ENCODE measurements around the gene STK32C. TPM values are rescaled to one million over a fixed set of nuclear protein-coding genes. Genes with fewer than 3 reads are reported as not detected.

STK32C gene
- total RNA-seq, 1 experiment from 2014 or later = 13.9 TPM

DNA sequence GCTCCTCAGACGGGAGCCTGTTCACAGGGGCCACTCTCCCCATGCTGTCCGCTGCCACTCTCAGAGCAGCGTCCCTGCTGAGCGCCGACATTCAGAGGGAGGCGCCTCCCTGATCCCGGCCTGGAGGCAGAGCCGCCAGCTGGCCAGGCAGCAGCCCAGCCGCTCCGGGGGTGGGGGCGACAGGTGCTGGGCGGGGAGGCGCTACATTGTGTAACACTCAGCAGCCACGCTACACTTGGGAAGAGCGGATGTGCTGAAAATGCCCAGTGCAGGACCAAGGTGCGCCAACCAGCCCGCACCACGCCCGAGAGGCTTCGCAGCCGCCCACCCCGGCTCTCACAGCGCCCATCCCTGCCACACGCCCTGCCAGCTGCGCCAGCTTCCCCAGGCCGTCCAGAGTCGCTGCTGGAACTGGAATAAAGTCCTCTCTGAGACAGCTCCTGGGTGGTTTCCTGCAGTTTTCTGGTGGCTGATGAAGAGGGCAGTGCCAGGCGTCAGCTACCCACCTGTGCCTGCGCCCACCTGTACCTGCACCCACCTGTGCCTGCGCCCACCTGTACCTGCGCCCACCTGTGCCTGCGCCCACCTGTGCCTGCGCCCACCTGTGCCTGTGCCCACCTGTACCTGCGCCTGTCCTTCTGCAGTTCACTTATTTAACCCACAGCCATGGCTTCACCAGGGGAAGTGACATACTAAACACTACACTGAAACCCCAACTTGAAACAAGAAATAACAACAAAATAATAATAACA, 25.7 kb downstream of the STK32C start:
- no peaks in the 10 kb centered on the region for H3K27me3 ChIP-seq (ENCODE audit: insufficient read depth, low read depth)
- H3K79me2 ChIP-seq (ENCODE audit: low read depth) = no peaks in the 10 kb centered on the region
- peak in 1 of 2 experiments; percentile 27 for DNase-seq
- TF ChIP-seq EZH2 (IDR thresholded peaks at IDR 0.05; ENCODE audit: low read depth) = no peak
- TF ChIP-seq, protein P1, sequence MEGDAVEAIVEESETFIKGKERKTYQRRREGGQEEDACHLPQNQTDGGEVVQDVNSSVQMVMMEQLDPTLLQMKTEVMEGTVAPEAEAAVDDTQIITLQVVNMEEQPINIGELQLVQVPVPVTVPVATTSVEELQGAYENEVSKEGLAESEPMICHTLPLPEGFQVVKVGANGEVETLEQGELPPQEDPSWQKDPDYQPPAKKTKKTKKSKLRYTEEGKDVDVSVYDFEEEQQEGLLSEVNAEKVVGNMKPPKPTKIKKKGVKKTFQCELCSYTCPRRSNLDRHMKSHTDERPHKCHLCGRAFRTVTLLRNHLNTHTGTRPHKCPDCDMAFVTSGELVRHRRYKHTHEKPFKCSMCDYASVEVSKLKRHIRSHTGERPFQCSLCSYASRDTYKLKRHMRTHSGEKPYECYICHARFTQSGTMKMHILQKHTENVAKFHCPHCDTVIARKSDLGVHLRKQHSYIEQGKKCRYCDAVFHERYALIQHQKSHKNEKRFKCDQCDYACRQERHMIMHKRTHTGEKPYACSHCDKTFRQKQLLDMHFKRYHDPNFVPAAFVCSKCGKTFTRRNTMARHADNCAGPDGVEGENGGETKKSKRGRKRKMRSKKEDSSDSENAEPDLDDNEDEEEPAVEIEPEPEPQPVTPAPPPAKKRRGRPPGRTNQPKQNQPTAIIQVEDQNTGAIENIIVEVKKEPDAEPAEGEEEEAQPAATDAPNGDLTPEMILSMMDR (conservative IDR thresholded peaks at IDR 0.05) = no peak
- no peak overlapping the region for H3K27ac ChIP-seq
- POLR2A ChIA-PET (ENCODE audit: unreplicated experiment) = no interaction called here
- no peak overlapping the region for H3K4me2 ChIP-seq
- intact Hi-C loops (cut with micrococcal nuclease; ENCODE audit: unreplicated experiment) = no loop called here
- H3K9me2 ChIP-seq (ENCODE audit: insufficient read depth) = no peaks in the 10 kb centered on the region
- no peaks in the 10 kb centered on the region for H4K20me1 ChIP-seq (ENCODE audit: insufficient read depth)
- BruUV-seq (replicated peaks) = no TSS peak
- no peaks in the 10 kb centered on the region for H3K36me3 ChIP-seq (ENCODE audit: low read depth)
- H3K9me3 ChIP-seq (ENCODE audit: insufficient read depth, low read depth) = no peaks in the 10 kb centered on the region
- H3K4me3 ChIP-seq = no peak overlapping the region
- CTCF ChIA-PET = no interaction called here
- no peaks in the 10 kb centered on the region for H3K4me1 ChIP-seq (replicated peaks; ENCODE audit: insufficient read depth)
- no peak overlapping the region for H2AFZ ChIP-seq
- H3F3A ChIP-seq (ENCODE audit: insufficient read depth, low read depth) = peaks cover 3% of the 10 kb centered on the region; the same call in 1 of the 2 replicates

DNA sequence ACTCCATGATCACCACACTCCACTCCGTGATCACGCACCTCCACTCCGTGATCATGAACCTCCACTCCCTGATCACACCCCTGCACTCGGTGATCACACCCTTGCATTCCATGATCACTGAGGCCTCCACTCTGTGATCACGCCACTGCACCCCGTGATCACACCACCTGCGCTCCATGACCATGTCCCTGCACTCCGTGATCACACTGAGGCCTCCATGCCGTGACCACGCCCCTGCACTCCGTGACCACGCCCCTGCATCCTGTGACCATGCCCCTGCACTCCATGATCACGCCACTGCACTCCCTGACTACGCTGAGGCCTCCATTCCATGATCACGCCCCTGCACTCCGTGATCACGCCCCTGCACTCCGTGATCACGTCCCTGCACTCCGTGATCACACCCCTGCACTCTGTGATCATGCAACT, 27.1 kb downstream of the STK32C start:
- no peaks in the 10 kb centered on the region for H3K27me3 ChIP-seq (ENCODE audit: insufficient read depth, low read depth)
- H3K4me2 ChIP-seq = no peak overlapping the region
- no peak for TF ChIP-seq EZH2 (IDR thresholded peaks at IDR 0.05; ENCODE audit: low read depth)
- TF ChIP-seq, protein P1 (conservative IDR thresholded peaks at IDR 0.05) = no peak
- H3K79me2 ChIP-seq (ENCODE audit: low read depth) = no peaks in the 10 kb centered on the region
- no peaks in the 10 kb centered on the region for H4K20me1 ChIP-seq (ENCODE audit: insufficient read depth)
- DNase-seq = no peak
- H3F3A ChIP-seq (ENCODE audit: insufficient read depth, low read depth) = peaks cover 3% of the 10 kb centered on the region; the same call in 1 of the 2 replicates
- H3K4me1 ChIP-seq (replicated peaks; ENCODE audit: insufficient read depth) = no peaks in the 10 kb centered on the region
- no peak overlapping the region for H3K27ac ChIP-seq
- intact Hi-C loops (cut with micrococcal nuclease; ENCODE audit: unreplicated experiment) = no loop called here
- no peaks in the 10 kb centered on the region for H3K9me2 ChIP-seq (ENCODE audit: insufficient read depth)
- H3K36me3 ChIP-seq (ENCODE audit: low read depth) = no peaks in the 10 kb centered on the region
- BruUV-seq (replicated peaks) = no TSS peak
- H3K4me3 ChIP-seq = no peak overlapping the region
- no peak overlapping the region for H2AFZ ChIP-seq
- ChIA-PET POLR2A (ENCODE audit: unreplicated experiment) (interaction anchor here (0.6 kb wide), 1 partner anchor 763 kb away, joined by 3 read pairs; no protein-coding TSS in a partner anchor), CTCF (no interaction called here)
- H3K9me3 ChIP-seq (ENCODE audit: insufficient read depth, low read depth) = no peaks in the 10 kb centered on the region

DNA sequence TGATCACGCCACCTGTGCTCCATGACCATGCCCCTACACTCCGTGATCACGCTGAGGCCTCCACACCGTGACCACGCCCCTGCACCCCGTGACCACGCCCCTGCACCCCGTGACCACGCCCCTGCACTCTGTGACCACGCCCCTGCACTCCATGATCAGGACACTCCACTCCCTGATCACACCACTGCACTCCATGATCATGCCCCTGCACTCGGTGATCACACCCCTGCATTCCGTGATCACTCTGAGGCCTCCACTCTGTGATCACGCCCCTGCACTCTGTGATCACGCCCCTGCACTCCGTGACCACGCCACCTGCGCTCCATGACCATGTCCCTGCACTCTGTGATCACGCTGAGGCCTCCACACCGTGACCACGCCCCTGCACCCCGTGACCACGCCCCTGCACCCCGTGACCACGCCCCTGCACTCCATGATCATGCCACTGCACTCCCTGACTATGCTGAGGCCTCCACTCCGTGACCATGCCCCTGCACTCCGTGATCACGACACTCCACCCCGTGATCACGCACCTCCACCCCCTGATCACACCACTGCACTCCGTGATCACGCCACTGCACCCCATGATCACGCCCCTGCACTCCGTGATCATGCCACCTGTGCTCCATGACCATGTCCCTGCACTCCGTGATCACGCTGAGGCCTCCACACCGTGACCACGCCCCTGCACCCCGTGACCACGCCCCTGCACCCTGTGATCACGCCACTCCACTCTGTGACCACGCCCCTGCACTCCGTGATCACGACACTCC, 27.7 kb downstream of the STK32C start:
- H3K9me3 ChIP-seq (ENCODE audit: insufficient read depth, low read depth) = no peaks in the 10 kb centered on the region
- no peaks in the 10 kb centered on the region for H4K20me1 ChIP-seq (ENCODE audit: insufficient read depth)
- no peak overlapping the region for H2AFZ ChIP-seq
- no peak overlapping the region for H3K4me3 ChIP-seq
- H3K4me1 ChIP-seq (replicated peaks; ENCODE audit: insufficient read depth) = no peaks in the 10 kb centered on the region
- DNase-seq = no peak
- H3F3A ChIP-seq (ENCODE audit: insufficient read depth, low read depth) = peaks cover 3% of the 10 kb centered on the region; the same call in 1 of the 2 replicates
- no peaks in the 10 kb centered on the region for H3K9me2 ChIP-seq (ENCODE audit: insufficient read depth)
- ChIA-PET CTCF (no interaction called here), POLR2A (ENCODE audit: unreplicated experiment) (no interaction called here)
- H3K27me3 ChIP-seq (ENCODE audit: insufficient read depth, low read depth) = no peaks in the 10 kb centered on the region
- TF ChIP-seq EZH2 (IDR thresholded peaks at IDR 0.05; ENCODE audit: low read depth) = no peak
- TF ChIP-seq, protein P1 (conservative IDR thresholded peaks at IDR 0.05) = no peak
- no peak overlapping the region for H3K27ac ChIP-seq
- no TSS peak for BruUV-seq (replicated peaks)
- H3K36me3 ChIP-seq (ENCODE audit: low read depth) = no peaks in the 10 kb centered on the region
- intact Hi-C loops (cut with micrococcal nuclease; ENCODE audit: unreplicated experiment) = no loop called here
- no peak overlapping the region for H3K4me2 ChIP-seq
- no peaks in the 10 kb centered on the region for H3K79me2 ChIP-seq (ENCODE audit: low read depth)
